GM18517 (cell line): ENCODE results near the gene AMOTL2.

Experiments used
- ATAC-seq: cut with Tn5 transposase; IDR thresholded peaks from one replicate; pipeline ENCODE4 v1.9.1; 2021; ENCODE audit warnings: mild to moderate bottlenecking, moderate library complexity; ENCODE audit not compliant: unreplicated experiment

AMOTL2 gene

DNA sequence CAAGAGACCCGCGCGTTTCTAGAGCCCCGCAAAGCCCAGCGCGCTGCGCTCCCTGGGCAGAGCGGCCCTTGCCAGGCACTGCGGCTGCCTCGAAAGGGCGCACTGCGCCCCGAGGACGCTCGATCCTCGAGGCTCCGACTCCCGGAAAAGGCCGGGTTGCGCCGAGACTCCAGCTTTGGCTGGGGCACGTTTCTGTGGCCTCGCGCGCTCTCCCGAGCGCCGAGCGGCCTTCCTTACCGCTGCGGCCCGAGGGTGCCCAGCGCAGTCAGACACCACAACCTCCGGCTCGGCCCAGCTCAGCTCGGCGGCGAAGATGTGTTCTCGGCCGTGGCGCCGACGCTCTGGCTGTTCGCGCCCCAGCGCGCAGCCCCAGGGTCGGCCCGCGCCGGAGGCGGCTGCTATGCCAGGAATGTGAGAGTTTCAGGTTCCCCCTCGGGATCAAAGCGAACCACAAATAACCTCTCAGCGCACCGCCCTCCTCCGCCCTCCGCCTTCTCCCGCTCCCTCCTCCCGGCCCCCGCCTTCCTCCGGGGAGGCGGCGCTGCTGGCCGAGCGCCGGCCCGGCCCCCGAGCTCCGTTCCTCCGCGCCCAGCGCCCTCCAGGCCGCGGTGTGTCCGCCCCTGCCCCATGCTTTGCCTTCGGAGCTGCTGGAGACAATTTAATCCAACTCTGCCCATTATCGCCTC is at the start of gene AMOTL2:
AMOTL2 (minus strand) TSS at position 343 of the 686 bp plus-strand sequence. CDS start 3,014 bp downstream, outside the sequence.
- no peak for ATAC-seq

DNA sequence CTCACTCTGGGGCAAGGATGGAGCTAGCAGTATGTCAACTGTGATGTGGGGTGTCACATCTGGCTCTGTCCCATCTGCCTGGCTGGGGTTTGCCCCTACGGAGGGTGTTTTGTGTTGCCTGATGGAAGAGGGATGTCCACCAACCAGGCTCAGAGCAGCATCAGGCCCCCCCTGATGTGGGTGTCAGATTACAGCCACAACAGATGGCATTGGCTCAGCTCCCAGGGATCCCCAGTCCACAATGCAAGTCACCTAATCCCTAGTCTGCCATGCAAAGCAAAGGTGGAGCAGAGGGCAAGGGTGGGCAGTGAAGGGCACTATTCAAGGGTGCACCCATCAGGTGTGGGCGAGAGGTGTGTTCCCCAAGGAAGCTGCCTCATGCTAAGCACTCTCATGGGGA is 48.9 kb upstream of the AMOTL2 start:
- ATAC-seq = no peak

DNA sequence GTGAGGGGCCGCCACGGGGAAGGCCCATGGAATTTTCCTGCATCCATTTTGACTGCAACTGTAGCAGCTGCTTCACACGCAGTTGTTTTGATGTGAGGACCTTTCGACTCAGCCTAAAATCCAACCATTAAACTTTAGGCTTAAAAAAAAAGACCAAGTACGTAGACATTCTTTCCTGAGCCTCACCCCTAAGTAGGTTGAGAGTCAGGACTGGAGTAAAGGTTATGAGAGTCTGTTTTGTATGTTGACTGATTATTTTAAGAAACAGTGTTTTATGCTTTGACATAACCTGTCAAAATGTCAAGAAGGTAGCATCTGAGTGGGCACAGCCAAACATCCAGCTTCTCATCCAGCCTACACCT is 45.7 kb upstream of the AMOTL2 start:
- ATAC-seq = no peak

DNA sequence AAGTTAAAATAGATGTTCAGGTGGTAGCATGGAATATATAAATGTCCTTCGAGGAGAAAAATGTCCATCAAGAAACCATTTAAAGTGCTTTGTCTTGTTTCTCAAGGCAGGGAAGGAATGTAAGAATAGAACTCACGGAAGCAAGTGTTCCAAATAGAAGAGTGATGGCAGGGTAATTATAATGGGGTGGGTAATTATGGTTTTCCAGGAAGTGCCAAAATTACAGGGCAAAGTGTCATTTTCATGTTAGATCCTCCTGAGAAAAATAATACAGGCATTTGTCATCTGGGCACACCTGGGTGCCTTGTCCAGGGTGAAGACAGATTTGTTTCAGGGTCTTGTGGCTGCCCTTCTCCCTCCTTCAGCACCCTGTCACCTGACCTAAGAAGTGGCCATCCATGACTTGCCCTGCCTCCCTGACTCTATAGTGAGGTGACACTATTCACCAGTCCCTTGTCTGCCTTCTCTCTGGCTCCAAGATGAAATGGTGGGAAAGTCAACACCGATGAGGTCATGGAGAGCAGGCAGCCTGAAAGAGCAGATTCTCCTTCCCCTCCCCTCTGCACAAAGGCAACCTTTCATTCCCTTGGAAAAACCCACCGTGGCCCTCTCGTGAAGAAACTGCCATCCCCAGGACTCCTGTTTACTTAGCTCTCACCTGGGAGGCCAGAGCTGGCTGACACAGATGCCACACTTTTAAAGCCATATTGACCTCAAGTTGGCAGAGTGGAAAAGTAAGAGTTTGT is 45.1 kb upstream of the AMOTL2 start:
- no peak for ATAC-seq

DNA sequence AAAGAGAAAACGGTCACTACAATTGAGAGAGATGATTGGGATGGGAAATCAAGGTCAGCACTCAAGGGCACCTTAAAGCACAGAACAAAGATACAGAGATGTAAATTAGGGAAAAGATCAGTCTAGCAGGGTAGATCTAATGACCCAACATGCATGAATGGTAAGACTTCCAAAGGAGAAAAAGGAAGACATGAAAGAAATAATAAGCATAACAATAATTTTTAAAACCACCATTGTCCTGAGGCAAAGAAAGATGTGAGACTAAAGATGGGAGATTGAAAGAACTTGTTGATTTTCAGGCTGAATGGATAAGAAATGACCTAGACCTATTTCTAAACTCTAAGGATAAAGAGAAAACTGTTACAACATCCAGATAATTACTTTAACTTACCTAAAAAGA is 34.8 kb upstream of the AMOTL2 start:
- no peak for ATAC-seq

DNA sequence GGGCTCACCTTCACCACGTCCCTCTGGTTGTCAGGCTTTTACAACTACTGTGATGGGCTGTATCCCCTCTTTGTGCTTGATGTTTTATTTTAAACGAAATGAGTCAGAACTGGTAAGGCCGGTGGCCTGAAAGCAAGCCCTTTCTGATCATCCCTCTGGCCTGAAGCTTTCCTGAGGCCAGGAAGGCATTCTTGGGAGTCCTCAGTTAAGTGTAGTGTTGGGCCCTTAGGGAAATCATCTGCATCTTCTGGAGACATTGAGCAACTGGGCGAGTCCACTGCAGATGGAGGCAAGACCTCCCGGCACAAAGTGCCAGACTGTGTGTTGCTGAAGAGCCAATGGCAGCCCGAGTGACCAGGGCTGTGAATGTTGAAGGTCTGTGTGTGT is 33.0 kb upstream of the AMOTL2 start:
- no peak for ATAC-seq

DNA sequence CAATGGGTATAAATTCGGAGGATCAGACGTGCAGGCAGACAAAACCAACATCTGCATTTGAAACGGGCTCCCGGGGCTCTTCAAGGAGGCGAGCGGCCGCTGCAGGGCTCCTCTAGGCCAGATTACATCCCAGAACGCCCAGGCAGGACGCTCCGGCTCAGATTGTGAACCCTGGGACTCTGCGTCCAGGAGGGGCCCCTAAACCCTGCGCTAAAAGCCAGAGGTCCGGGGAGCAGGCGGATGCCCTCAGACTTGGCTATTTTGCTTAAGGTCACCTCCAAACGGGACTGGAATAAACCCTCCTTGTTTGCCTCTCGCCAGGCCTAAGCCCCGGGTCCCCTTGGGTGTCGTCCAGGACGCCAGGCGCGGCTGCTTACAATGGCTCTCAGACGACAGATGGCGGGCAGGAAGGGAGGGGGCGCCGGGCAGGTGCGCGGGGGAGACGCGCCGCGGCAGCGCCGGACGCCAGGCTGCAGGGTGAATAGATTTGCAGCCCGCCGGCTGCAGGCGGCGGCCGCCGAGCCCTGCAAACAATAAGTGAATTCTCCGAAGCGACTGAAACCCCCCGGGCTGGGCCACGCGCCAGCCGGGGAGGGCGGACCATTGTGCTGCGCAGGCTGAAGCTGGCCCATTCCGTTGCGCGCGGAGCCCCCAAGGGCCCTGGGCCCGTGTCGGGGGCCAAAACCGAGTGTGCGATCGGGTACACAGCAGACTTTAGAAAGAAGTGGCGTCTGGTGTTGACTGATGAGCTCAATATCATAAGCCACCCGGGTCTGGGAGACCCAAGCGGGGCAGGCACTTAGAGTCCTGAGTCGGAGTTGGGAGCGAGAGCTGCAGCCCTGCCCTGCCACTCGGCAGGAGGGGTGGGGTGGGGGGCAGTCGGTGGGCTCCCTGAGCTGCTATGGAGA is 32.3 kb upstream of the AMOTL2 start:
- ATAC-seq = no peak

DNA sequence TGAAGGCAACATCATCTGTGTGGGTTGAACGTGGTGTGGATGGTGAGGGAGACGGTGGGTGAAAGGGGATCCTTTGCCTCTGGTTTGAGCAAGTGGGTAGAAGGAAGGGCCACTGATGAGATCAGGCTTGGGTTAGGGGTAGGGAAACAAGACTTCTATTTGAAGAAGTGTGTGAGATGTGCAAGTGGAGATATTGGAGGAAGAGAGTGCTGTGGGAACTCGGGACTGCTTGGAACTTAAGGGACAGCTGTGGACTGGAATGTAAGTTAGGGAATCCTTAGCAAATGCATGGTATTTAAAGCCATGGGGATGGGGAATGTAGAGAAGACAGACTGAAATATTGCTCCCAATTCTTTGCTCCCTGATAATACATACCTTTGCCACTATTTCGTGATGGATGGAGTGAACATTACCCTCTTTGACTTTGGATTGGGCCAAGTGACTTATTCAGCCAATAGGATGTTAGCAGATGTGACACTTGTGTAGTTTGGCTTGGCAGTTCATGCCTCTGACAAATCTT is 30.2 kb upstream of the AMOTL2 start:
- ATAC-seq = no peak

DNA sequence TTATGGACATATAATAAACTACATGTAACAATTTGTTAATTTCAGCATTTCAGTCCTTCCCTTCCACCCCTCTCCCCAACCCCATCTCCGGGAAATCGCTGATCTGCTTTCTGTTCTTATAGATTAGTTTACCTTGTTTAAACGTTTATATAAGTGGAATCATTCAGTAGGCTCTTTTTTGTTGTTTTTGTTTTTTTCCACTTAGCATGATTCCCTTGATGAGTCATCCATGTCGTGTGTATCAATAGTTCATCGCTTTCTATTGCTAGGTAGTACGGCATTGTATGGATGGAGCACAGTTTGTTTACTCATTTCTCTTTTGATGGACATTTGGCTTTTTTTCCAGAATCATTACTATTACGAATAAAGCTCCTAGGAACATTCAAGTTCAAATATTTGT is 23.5 kb upstream of the AMOTL2 start:
- ATAC-seq = no peak

DNA sequence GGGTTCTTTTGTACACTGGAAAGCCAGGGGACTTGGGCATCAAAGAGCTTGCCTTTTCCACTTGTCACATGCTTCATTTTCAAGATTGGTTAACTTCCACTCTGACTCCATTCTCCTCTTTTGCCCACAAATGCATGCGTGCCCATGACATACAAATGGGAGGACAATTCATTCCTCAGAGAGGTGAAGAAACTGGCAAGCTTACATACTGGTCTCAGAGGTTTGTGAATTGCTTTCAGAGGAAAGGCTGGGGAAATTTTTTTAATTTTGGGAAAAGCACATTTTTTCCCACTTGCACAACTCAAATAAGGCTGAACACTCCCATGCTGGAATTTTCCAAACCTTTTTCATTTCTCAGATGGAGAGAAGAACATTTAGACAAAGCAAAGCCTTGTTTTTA is 20.9 kb upstream of the AMOTL2 start:
- ATAC-seq = no peak

DNA sequence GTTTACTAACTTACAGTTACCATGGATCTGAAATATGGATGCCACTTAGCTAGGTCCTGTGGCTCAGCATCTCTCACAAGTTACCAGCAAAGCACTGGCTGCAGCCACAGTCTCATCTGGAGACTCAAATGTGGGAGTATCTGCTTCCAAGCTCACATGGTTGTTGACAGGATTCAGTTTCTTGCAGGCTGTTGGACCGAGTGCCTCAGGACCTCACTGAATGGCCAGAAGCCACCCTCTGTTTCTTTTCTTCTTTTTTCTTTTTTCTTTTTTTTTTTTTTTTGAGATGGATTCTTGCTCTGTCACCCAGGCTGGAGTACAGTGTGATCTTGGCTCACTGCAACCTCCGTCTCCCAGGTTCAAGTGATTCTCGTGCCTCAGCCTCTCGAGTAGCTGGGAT is 20.1 kb upstream of the AMOTL2 start:
- no peak for ATAC-seq

DNA sequence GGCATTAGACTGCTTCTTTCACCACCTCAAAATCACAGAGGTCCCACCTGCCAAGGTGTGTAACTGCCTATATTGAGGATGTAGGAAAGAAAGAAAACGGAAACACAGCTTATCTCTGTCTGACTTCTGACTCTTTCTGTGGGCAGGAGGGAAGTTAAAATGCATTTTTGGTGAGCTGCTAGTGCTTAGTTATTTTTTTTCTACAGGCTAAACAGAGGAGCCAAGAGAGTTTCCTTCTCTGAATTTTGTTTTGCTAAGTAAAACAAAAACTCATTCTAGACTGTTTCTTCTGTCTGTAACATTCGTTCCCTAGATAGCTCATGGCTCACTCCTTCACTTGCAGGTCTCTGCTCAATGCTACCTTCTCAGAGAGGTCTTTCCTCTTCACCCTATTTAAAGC is 18.8 kb upstream of the AMOTL2 start:
- ATAC-seq = no peak

DNA sequence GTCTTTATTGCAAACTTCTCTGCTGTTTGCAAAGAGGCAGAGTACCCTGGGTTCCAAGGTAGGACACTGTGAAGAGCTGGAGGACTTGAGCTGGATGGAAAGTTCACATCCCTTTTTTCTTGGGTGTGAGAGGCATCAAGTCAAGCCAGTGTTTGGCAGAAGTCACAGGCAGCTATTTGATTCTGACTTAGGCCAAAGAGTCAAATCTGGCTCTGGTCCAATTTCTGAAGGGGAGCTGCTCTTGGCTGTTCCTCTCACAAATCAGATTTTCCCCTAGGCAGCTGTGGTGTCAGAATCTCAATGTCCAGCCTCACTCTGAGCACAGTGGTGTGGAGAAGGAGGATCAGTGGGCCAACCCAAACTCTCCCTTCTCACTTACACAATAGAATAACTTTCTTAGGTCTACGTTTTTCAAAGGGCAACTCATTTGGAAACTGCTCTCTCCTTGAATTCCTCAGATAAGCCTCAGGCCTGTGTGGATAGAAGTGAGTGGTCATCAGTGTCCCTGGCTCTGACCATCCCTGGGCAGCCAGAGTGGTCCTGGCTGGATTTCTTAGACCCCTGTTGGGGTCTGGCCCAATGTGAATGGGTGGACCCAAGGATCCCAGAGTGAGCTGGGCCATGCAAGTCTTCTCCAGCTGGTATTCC is 18.2 kb upstream of the AMOTL2 start:
- ATAC-seq = no peak

DNA sequence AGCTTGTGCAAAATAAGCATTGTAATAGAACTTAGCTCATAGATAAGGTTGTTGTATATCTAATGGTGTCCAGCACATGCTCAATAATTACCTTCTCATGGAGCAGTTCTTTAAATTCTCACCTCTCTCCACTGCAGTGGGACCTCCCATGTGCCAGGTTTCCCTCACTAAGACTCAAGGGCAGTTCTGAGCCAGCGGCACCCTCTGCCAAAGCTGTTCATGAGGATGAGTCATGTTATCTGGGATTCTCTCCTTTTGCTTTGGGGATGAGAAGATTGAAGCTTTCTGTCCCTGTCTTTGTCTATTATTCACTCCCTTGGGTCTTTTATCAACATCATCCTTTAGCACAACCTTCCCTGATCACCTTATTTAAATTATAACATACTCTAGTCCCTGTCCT is 15.6 kb upstream of the AMOTL2 start:
- ATAC-seq = no peak

DNA sequence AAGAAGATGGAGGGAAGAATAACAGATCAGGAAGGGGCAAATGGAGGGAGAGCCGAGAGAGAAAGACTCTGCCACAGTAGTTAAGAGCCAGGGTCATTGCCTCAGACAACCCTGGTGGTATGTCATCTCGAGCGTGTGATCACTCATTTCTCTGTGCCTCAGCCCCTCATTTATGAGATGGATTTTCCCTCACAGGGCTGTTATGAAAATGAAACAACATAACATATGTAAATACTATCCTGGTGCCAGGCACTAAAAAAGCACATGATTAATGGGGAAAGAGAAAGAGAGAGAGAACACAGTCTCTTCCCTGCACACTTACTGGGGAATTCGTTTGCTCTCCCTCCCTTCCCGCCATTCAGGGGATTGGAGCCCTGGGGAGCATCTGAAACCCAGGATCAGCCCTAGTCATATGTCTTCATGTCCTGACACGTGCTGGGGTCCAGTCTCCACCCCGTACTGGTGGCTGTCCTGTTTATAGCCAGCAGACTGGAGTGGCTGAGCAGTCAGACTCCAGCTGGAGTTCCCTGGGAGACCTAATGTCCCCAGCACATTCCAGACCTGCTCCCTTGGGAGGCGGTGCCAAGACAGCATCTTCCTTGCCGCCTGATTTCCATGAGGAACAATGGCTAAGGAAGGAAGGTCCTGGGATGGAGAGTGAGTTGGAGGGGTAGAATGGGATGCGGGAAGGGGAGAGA is 14.7 kb upstream of the AMOTL2 start:
- no peak for ATAC-seq

DNA sequence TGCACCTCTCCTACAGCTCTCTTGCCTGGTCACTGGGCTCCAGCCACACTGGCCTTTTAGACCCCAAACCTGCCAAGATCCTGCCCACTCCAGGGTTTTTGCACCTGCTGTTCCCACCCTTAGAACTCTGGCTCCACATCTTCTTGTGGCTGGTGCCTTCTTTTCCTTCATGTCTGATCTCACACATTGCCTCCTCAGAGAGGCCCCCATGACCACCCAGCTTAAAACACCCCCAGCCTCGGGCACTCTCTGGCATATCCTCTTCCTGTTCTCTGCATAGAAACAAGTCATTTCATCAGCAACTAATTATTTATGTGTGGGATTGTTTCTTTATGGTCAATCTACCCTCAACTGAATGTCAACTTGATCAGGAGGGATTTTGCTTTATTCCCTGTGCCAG is 14.0 kb upstream of the AMOTL2 start:
- no peak for ATAC-seq

DNA sequence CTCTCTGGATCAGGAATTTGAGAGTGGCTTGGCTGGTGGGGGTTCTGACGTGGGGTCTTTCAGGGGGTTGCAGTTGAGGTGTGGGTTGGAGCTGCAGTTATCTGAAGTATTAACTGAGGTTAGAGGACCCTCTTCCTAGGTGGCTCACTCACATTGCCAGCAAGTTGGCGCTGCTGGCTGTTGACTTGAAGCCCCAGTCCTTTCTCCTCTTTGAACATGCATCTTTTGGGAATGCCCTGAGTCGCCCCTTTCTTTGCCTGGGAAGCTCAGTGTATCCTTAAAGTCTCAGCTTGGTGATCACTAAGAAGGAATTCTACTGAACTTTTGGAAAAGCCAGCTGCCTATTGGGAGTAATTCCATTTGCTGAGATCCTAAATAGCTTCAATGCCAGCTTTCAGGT is 13.0 kb upstream of the AMOTL2 start:
- ATAC-seq = no peak

DNA sequence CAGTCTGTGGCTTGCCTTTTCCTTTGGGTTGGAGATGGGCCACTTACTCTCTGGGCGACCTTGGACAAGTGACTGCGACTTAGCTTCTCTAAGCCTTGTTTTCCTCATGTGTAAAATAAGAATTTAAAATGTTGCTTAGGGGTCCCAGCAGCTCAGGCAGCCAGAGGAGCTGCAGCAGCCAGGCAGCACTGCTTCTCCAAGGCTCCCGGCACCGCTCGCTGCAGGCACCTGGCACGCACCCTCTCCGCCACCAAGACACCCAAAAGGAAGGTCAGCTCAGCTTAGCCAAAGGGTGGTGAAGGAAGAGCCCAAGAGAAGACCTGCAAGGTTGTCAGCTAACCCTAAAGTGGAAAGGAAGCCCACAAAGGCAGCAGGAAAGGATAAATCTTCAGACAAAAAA is 10.7 kb upstream of the AMOTL2 start:
- no peak for ATAC-seq

DNA sequence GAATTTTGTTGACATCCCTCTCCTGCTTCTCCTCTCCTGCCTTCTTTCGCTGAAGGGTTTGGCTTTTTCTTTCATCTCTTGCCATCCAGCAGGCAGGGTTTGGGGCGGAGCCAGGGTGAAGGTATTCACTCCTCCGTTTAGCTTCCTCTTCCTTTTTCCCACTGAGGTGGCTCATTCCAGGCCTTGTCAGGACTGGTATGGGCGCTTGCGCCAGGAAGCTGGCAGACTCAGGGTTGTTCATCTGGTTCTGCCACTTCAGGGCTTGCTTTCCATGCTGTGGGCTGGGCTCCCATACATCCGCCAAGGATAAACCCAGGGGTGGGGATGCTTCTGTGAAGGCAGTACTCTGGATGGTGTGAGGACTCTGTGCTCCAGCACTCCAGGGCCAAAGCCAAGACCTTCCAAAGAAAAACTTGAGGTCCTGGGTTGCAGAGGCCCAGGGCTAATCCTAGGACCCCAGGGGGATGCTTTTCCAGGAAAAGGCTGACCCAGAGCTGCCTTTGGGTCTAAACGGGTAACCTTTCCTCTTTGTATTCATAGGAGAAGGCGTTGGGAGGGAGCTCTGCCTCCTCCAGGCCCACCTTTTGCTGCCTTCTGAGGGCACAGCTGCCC is 7.7 kb upstream of the AMOTL2 start:
- no peak for ATAC-seq

DNA sequence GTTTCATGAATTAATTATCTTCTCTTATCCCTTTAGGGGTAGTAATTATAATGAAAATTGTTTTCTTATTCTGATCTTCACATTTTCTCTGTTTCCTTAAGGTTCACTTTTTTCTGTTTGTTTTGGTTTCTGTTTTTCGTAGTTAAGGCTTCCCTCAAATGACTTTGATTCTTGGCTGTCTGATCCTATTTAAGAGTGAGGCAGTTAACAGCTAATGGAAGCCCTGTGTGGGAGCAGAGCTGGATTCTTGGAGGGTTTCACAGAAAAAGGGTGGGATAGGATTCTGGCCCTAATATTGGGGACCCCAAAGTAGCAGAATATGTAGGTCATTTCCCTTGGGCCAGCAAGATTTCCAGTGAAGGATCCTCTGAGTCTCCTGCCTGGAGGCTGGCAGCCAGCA is 6.8 kb upstream of the AMOTL2 start:
- ATAC-seq = no peak
